Omental fat pad (tissue), 4 donors: ENCODE results near the gene GASK1A. TPM values are rescaled to one million over a fixed set of nuclear protein-coding genes. Genes with fewer than 3 reads are reported as not detected.

Experiments
- ATAC-seq: fragments of 150-250 bp; one replicate; pipeline ENCODE4 v1.9.1; 2016; ENCODE audit warnings: mild to moderate bottlenecking, moderate library complexity; ENCODE audit not compliant: low FRiP score
- DNase-seq: peaks from one replicate; pipeline ENCODE4 v3.0.0-alpha.2; 2019; ENCODE audit warnings: low spot score
- total RNA-seq, 4 donors: library from RNA; depleted of rRNA; stranded (reverse); fragments of >200 nt; gene quantifications; one replicate each; pipeline ENCODE4 v1.1.0, GENCODE V29; 2016
- TF ChIP-seq, protein P1 (sequence below), 3 donors: fragments of 450-650 bp; IDR thresholded peaks; one replicate each; pipeline ENCODE4 v1.5.1; 2016 to 2017; ENCODE audit warnings: antibody characterized with exemption in 3 of 3, mild to moderate bottlenecking in 3 of 3, moderate library complexity in 2 of 3

Gene GASK1A
- total RNA-seq, result 10 to 100 TPM in 3 of 4 donors, 1 to 10 TPM in 1; 4.9 to 39.9 (median 14.8) TPM

- peak; percentile 56 for ATAC-seq
- TF ChIP-seq, protein P1, sequence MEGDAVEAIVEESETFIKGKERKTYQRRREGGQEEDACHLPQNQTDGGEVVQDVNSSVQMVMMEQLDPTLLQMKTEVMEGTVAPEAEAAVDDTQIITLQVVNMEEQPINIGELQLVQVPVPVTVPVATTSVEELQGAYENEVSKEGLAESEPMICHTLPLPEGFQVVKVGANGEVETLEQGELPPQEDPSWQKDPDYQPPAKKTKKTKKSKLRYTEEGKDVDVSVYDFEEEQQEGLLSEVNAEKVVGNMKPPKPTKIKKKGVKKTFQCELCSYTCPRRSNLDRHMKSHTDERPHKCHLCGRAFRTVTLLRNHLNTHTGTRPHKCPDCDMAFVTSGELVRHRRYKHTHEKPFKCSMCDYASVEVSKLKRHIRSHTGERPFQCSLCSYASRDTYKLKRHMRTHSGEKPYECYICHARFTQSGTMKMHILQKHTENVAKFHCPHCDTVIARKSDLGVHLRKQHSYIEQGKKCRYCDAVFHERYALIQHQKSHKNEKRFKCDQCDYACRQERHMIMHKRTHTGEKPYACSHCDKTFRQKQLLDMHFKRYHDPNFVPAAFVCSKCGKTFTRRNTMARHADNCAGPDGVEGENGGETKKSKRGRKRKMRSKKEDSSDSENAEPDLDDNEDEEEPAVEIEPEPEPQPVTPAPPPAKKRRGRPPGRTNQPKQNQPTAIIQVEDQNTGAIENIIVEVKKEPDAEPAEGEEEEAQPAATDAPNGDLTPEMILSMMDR (IDR thresholded peaks at IDR 0.05), result no peak
- DNase-seq, result no peak
Observed at GRCh38 chr3:42979044-42979972, at the start of gene GASK1A. TSS of gene GASK1A (plus strand) at chr3:42979311. CDS start at chr3:42979643, 332 bp downstream.

DNA sequence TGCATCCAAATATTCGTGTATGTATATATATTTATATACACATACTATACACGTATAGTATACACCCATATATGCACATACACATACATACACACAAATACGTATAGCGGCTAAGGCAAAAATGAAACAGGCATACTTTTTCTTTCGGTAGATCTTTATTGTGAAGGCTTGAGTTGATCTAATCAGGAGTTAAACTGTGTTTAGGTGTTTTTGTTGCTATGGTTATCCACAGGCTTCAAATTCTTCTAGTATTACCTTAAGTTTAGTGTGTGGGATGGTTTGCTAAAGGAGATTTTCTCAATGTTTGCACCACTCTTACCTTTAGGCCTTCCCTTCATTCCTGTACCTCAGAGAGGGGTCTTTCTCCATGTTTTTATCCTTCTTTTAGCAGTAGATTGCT, 45.0 kb upstream of the GASK1A start:
- TF ChIP-seq, protein P1 (IDR thresholded peaks at IDR 0.05), result no peak
- ATAC-seq (no peak), DNase-seq (no peak)

DNA sequence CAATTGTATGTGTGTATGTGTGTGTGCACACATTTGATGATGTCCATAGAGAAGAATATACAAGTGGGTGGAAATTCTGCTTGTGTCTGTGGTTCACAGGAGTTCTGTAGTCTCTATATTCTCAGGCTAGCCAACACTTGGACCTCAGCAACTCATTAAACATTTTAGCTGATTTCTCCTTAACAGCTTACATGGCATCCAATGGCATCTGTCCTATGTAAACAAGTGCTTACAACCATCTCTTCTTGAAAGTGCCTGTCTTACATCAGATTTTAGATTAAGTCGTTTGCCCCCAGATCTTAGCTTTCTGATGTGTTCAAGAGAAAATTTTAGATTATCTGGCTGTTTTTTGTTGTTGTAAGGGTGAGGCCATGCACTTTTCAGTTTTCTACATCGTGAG, 44.2 kb upstream of the GASK1A start:
- TF ChIP-seq, protein P1 (IDR thresholded peaks at IDR 0.05), result no peak
- ATAC-seq (no peak), DNase-seq (no peak)

GRCh38 chr3:42935472-42935871, 43.6 kb upstream of the GASK1A start:
- TF ChIP-seq, protein P1 (IDR thresholded peaks at IDR 0.05), result no peak
- ATAC-seq, result no peak
- no peak for DNase-seq

DNA sequence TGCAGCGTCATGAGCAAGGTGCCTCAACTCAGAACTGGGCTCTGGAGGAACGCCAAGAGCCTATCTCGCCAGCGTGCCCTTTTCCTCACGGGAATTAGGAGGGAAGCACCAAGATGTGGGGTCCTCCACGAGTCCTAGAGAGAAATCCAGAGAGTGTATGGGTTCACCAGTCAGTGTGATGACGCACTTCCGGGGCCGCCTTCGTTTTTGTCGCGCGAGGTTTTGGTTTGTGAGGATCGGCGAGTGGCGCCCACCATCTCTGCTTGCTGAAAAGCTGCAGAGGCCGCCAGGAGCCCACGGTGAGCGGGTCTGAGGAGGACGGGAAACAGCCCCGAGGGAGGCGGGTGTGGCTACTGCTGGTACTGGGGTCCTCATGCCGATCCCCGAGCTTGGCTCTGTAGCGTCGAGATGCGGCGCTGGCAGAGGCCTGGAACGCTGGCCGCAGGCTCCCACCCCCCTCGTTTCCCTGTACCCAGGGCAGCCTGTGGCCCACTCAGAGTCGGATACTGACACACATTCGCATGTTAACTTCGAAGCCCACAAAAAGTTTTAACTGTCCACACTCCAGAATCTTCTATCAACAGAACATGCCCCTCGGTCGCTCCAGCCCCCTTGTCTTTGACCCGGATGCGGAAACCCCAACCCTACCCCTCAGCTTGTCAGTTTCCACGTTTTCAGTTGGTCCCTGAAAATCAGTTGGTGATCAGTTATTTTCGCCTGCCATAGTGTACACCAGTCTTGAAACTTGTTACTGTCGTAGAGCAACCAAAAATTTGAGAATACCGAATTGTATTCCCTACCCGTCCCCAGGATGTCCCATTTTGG, 42.7 kb upstream of the GASK1A start:
- ATAC-seq (no peak), DNase-seq (no peak)
- TF ChIP-seq, protein P1 (IDR thresholded peaks at IDR 0.05), result no peak

DNA sequence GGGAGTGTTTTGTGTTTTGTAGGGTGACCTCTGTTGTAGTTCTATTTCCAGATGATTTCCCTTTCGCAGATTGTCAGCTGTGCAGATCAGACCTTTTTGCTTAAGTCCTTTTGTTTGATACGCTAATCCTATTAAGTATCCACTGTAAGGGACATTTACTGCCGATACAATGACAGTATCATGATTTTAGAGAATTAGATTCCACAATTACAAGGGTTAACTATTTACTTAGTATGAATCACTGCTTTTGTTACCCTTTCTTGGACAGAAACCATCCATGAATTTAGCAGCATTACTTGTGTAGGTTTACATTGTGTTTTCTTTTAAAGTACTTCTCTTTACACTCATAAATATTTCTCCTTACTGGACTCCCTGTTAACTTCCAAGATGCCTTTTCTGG, 41.8 kb upstream of the GASK1A start:
- ATAC-seq (no peak), DNase-seq (no peak)
- TF ChIP-seq, protein P1 (IDR thresholded peaks at IDR 0.05), result no peak
